ENCODE data around the gene HSD17B11.

GRCh38 chr4:87428979-87429378 lies 38.0 kb upstream of the HSD17B11 start:
- TF ChIP-seq POLR2A (IDR thresholded peaks at IDR 0.05; ENCODE audit: low read depth, low read length) (no peak), POLR2AphosphoS5 (IDR thresholded peaks at IDR 0.05; ENCODE audit: low read depth, low read length) (no peak)
